GM19099 (cell line): Measurements from ENCODE around the gene DR1.

Experiments
- POLR2A ChIP-seq: IDR thresholded peaks from 3 replicates; pipeline ENCODE4 v1.6.1; 2011; ENCODE audit warnings: low read depth; ENCODE audit not compliant: insufficient read length; ENCODE audit errors: extremely low read depth

Gene DR1

DNA sequence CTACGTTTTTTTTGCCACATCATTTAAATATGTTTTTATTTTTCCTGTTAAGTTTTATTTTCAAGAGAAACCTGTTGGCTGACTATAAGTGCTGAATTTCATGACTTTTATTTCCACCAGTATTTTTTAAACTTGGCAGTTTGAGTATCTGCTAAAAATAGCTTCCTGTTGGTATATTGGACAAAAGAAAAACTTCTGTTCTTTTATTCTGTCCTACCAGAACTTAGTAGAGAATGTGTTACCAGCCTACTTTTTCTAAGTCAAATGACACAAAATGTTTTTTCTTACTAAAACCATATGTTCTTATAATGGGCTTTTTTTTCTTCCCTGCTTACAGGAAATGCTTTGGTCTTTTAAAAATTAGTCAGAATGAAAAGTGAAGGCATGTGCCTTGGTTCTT is 7.6 kb downstream of the DR1 start:
- TF ChIP-seq POLR2A = no peak

DNA sequence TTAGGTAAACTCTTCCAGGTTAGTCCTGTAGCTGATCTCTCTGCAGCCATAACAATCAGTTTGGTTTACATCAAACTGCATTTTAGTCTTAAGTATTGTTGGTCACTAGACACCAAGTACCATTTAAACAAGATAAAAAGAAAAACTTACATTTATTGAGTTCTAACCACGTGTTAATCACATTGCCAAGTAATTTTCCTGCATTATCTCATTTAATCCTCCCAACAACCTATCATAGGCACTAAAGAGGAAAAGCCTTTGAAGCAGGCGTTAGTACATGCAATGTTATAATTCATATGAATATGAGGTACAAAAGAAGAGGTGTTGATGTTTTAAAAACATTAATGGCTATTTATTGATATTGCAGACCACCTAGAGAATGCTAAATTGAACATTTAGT is 9.0 kb downstream of the DR1 start:
- TF ChIP-seq POLR2A = no peak

DNA sequence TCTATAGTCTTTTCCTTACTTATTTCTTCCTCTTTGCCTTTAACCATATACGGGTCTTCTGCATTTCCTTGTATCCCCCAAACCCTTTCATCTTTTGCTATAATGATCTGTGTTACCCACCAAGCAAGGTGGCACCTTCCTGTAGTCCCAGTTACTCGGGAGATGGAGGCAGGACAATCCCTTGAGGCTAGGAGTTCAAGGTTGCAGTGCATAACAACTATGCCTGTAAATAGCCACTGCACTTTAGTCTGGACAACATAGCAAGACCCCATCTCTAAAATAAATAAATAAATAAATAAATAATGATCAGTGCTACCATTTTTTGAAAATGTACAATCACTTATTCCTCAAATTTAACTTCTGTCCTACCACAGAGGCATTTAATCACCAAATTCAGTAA is 11.5 kb downstream of the DR1 start:
- TF ChIP-seq POLR2A = no peak

DNA sequence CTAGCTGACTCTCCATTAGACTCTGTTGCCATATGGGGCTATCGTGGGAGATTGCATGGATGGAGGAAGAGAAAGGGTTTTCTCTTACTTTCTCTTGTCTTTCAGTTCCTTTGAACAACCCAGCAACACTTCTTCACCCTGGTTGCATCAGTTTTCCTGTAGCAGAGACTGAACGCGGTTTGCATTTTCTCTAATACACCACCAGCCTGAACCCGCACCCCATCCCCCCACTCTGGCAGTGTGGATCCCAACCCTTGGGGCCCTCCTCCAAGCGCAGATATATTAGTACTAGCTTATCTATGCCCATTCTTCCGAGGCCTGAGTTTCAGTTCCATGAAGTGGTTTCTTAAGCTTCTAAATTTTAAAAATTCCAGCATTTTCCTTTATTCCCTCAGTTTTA is 12.6 kb downstream of the DR1 start:
- TF ChIP-seq POLR2A = no peak

DNA sequence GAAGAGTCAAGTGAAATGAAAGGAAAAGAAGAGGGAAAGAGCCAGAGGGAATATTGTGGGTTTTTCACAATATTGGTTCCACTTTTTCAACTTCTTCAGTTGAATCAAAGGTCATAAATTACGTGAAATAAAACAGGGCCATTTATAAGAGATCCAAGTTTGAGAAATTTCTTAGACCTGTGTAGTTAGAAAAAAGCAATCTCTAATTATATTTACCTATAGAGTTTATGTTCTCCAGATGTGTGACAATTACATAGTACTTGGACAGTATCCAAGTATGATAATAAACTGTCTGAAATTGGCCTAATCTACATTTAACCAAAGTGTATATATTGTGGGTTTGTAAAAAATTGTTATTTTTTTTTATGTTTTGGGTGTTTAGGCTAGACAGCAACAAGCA is 14.4 kb downstream of the DR1 start:
- TF ChIP-seq POLR2A = no peak

DNA sequence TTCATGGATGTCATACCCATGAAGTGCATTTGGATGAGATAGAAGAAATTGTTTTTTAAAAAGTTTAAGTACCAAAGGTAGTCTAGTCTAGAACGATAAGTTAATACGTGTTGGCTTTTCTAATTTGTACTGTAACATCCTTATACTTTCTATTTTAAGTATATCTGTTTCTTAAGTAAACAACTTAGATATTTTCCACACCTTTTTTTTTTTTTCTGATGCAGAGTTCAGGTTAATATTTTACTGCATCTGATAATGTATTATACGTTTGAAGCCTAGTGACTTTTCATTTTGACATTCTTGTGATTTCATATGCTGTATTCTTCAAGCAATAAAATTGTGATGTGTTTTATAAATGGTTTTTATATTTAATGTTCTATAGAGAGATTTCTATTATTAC is 16.5 kb downstream of the DR1 start:
- TF ChIP-seq POLR2A = no peak

DNA sequence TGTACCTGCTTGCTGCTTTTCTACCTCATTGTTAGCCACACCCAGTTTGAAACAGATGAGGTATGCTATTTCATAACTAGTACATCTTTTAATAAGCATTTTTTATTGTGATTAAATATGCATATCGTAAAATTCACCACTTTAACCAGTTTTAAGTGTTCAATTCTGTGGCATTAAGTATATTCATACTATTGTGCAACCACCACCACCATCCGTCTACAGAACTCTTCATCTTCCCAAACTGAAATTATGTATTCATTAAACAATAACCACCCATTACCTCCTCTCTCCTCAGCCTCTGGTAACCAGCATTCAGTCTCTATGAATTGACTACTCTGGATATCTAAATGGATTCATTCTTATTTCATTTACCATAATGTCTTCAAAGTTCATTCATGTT is 20.1 kb downstream of the DR1 start:
- TF ChIP-seq POLR2A = no peak

DNA sequence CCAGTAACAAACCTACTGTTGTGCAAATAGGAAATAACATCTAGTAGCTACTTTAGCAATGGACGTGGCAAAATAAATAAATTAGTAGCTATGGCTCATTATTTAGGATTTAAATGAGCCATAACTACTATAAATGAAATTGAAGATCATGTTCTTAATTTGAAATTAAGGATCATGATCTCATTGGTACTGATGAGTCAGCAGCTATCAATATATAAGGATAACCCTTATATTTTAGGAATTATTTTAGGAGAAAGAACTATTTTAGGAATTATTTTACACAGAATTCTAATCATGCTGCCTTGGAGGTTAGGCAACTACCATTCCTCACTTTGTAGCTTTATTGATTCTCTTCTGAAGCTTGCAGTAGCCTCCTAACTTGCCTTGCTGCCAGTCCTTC is 24.0 kb downstream of the DR1 start:
- no peak for TF ChIP-seq POLR2A

DNA sequence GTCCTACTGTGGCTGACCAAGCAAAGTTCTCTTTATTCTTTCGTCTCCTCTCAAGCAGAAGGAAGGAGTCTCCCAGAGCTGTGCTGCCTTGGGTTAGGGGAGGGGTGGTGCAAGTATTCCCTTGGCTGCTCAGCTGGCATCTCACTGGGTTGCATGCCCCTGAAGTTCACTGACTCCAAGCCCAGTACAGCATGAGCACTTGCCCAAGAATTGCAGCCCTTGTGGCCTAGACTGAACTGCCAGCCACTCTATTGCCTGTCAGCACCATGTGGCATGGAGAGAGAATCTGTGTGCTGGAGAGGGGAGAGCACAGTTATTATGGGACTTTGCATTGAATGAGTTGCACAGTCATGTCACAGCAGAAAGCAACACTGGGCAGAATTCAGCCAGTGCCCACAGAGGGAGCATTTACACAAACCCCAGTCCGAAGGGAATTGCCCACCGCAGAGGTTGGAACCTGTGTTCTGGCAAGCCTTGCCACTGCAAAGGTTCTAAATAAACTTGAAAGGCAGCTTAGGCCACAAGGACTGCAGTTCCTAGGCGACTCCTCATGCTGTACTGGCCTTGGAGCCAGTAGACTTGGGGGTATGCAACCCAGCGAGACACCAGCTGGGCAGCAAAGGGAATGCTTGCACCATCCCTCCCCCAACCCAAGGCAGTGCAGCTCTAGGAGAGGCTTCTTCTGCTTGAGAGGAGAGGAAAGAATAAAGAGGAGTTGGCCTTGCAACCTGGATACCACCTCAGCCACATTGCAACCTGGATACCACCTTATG is 28.8 kb downstream of the DR1 start:
- TF ChIP-seq POLR2A = no peak

DNA sequence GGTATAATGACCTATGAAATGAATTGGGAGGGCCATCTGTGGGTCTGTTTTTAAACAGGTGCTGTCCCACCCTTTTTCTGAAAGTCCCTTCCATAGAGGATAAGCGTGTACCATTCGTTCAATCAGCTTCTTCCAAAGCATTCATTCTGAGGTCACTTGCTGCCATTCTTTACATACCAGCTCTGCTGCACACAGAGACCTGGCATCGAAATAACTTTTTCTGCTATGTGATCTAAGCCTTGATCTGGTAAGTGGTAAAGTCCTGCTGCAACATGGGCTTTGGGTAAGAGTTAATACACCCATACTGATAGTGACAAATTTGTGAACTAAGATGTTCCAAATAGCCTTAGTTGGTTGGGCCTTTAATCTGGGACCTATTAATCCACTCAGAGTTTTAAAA is 38.9 kb downstream of the DR1 start:
- TF ChIP-seq POLR2A = no peak

DNA sequence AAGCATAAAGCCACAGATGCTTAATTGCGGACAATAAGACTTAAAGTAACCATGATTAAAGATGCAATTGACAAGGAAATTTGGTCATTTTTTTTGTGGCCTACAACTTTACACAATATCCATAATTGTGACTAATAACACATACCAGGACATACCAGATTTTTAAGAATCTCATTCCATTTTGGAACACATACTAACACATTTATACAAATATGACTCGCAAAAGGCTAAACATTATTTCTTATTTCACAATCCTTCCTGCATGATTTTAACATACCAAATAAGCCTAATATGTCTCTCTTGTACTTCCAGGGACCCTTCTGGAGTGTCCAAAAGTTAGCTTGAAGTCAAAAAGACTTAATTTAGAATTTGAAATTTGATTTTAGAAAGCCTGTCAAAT is 48.8 kb downstream of the DR1 start:
- no peak for TF ChIP-seq POLR2A

DNA sequence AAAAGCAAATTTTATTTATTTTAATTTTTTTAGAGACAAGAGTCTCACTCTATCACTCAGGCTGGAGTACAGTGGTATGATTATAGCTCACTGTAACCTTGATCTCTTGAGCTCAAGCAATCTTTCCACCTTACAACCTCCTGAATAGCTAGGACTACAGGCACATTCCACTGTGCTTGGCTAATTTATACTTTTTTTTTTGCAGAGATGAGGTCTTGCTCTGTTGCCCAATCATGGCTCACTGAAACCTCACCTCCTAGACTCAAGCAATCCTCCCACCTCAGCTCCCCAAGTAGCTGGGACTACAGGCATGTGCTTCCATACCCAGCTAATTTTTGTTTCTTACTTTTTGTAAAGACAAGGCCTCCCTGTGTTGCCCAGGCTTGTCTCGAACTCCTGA is 49.5 kb downstream of the DR1 start:
- TF ChIP-seq POLR2A = no peak

DNA sequence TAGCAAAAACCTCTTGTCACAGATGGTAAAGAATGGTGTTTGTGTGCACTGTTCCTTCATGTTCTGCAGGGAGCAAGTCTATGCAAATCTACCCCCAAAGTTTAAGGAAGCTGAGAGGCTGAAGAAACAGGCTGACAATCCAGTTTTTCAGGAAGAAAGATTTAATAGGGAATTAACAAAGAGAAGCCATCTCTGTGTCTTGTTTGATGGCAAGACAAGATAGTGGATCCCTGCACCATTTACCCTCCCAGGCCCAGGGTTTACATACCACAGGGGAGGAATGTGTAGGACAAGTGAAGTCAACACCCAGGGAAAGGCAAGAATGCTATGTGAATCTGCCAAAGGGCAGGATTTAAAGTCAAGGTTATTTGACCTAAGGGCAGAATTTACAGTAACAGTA is 54.1 kb downstream of the DR1 start:
- TF ChIP-seq POLR2A = no peak

DNA sequence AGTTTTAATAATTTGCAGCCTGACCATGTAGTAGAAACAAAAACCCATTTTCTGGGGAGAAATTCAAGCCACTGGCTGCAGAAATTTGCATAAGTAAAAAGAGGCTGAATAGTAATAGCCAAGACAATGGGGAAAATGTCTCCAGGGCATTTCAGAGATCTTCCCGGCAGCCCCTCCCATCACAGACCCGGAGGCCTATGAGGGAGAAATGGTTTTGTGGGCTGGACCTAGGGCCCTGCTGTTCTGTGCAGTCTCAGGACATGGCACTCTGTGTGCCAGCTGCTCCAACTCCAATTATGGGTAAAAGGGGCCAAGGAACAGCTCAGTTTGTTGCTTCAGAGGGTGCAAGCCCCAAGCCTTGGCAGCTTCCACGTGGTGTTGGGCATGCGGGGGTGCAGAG is 62.5 kb downstream of the DR1 start:
- no peak for TF ChIP-seq POLR2A

DNA sequence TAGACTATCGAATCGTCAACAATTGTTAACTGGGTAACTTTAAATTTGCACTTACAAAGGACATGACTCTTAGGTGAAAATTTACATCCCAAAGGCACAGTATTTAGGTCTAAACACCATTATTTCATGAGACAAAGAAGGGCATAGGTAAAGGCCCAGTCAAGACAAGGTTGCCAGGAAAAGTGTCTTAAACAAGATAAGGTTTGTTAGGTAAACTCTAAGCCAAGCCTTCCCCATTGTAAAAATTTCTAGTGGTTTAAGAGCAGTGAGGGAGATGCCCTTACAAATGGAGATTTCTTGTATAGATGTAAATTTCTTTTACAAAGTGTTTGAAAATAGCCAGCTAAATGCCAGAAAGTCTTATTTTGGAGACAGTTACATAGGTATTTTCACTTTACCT is 65.3 kb downstream of the DR1 start:
- no peak for TF ChIP-seq POLR2A

DNA sequence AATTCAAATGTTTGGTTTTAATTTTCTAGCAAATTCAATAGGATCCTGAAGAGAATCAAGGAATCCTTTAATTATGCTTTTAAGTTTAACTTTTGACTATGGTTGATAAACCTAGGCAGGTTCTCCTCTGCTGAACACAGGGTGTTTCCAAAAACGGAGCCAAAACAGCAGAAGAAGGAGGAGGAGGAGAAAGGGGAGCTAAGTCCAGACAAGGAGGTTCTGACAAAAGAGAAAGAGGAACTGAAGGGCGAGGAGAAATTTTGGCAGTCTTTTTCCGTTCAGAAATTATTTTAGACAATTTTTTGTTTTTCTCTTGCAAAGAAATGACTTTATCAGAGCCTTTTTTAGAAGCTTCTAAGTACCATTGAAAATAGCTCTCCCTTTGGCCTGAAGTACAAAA is 69.0 kb downstream of the DR1 start:
- no peak for TF ChIP-seq POLR2A

DNA sequence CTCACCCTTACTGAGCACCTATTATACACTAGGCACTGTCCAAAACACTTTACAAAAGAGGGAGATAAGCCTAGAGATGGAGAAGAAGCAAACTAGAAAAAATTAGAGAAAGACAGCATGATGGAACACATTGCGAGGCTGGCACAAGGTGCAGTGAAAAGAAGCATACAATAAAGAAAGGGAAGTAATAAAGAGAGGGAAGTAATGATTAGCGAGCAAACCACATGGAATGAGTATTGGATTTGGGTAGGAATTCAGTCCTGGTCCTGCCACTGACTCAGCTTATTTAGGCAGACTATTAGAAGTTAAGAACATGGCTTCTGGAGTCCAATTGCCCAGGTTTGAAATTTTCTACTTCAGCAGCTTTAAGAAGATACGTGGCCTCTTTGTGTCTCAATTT is 69.6 kb downstream of the DR1 start:
- TF ChIP-seq POLR2A = no peak
